Measurements from ENCODE around the gene IGLL1.
"Not testable (repeated sequence)": the region's sequence is repeated elsewhere in the genome, so short reads cannot be mapped to it uniquely, and the experiment has no call there.

The IGLL1 gene

DNA sequence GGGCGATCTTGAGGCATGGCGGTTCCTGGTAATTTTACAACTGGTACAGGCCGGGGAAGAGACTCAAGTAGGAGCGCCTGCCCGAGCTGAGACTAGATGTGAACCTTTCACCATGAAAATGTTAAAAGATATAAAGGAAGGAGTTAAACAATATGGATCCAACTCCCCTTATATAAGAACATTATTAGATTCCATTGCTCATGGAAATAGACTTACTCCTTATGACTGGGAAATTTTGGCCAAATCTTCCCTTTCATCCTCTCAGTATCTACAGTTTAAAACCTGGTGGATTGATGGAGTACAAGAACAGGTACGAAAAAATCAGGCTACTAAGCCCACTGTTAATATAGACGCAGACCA, 40.3 kb downstream of the IGLL1 start:
- not testable (repeated sequence) for DNase-seq

DNA sequence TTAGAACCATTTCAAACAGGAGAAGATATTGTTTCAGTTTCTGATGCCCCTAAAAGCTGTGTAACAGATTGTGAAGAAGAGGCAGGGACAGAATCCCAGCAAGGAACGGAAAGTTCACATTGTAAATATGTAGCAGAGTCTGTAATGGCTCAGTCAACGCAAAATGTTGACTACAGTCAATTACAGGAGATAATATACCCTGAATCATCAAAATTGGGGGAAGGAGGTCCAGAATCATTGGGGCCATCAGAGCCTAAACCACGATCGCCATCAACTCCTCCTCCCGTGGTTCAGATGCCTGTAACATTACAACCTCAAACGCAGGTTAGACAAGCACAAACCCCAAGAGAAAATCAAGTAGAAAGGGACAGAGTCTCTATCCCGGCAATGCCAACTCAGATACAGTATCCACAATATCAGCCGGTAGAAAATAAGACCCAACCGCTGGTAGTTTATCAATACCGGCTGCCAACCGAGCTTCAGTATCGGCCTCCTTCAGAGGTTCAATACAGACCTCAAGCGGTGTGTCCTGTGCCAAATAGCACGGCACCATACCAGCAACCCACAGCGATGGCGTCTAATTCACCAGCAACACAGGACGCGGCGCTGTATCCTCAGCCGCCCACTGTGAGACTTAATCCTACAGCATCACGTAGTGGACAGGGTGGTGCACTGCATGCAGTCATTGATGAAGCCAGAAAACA, 40.8 kb downstream of the IGLL1 start:
- peak; percentile 78 for DNase-seq

DNA sequence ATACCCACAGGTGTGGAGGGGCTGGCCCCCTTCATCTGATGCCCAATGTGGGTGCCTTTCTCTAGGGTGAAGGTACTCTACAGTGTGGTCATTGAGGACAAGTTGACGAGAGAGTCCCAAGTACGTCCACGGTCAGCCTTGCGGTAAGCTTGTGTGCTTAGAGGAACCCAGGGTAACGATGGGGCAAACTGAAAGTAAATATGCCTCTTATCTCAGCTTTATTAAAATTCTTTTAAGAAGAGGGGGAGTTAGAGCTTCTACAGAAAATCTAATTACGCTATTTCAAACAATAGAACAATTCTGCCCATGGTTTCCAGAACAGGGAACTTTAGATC, 41.4 kb downstream of the IGLL1 start:
- DNase-seq: not testable (repeated sequence)

DNA sequence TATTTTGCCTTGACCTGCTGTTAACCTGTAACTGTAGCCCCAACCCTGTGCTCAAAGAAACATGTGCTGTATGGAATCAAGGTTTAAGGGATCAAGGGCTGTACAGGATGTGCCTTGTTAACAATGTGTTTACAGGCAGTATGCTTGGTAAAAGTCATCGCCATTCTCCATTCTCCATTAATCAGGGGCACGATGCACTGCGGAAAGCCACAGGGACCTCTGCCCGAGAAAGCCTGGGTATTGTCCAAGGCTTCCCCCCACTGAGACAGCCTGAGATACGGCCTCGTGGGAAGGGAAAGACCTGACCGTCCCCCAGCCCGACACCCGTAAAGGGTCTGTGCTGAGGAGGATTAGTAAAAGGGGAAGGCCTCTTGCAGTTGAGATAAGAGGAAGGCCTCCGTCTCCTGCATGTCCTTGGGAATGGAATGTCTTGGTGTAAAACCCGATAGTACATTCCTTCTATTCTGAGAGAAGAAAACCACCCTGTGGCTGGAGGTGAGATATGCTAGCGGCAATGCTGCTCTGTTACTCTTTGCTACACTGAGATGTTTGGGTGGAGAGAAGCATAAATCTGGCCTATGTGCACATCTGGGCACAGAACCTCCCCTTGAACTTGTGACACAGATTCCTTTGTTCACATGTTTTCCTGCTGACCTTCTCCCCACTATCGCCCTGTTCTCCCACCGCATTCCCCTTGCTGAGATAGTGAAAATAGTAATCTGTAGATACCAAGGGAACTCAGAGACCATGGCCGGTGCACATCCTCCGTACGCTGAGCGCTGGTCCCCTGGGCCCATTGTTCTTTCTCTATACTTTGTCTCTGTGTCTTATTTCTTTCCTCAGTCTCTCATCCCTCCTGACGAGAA, 42.0 kb downstream of the IGLL1 start:
- DNase-seq: peak; percentile 26

GRCh38 chr22:23537416-23537815, 42.7 kb downstream of the IGLL1 start:
- peak; percentile 32 for DNase-seq

DNA sequence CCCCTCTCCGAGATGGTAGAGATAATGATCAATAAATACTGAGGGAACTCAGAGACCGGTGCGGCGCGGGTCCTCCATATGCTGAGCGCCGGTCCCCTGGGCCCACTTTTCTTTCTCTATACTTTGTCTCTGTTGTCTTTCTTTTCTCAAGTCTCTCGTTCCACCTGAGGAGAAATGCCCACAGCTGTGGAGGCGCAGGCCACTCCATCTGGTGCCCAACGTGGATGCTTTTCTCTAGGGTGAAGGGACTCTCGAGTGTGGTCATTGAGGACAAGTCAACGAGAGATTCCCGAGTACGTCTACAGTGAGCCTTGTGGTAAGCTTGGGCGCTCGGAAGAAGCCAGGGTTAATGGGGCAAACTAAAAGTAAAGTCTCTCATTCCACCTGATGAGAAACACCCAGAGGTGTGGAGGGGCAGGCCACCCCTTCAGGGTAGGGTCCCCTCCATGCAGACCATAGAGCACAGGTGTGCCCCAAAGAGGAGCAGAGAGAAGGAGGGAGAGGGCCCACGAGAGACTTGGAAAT, 43.2 kb downstream of the IGLL1 start:
- no peak for DNase-seq

- DNase-seq: not testable (repeated sequence)
Measured at GRCh38 chr22:23535790-23536661, 44.1 kb downstream of the IGLL1 start.

DNA sequence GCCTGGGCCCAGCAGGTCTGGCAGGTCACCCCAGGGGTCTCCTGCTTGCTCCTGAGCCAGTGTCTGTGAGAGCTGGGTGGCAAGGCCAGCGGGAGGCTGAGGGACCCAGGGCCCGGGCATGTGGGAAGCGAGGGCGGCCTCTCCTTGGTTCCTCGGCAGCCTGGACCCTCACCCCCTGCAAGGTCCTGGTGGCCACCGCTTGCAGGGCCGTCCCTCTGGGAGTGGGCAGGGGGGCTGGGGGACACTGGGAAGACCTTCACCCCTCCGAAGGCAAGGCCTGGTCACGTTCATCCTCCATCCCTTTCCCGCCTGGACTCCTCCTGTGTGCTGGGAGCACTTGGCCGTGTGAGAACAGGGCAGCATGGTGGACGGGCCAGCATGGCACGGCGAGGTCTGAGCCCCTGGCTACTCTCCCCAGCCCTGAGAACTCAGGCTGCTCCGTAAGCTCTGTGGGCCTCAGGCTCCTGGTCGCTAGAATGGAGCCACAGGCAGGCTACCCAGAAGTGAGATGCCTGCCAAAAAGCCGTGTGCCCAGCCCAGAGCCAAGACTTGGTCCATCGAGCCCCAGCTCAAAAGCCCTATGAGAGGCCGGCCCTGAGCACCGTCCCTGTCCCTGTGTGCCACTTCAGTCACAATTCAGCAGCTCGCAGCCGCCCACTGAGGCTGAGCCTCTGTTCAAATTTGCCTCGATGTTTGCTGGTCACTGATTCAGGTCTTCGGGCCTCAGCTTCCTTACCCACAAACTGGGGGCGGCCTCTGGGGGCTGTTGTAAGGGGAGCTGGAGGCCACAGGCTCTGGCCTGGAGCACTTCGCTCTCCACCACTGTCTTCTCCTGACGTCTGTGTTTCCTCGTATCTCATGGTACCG, 45.0 kb downstream of the IGLL1 start:
- DNase-seq: no peak

- no peak for DNase-seq
Measured at GRCh38 chr22:23534201-23534850, 45.8 kb downstream of the IGLL1 start.

DNA sequence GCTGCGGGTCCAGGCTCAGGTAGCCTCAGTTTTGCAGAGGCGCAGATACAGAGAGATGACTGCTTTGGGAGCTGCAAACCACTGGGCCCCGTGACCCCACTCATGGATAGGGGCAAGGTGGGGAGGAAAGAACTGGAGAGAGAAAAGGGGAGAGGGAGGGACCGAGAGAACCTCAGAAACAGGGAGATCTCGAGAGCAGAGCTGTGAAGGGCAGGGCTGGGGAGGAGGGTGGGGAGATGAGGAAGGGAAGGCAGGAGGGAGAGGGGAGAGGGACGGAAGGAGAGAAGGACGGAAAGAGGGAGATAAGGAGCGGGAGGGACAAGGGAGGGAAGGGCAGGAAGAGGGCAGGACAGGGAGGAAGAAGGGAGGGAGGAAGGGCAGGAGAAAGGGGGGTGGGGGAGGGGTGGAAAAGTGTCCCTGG, 46.3 kb downstream of the IGLL1 start:
- DNase-seq: no peak

- no peak for DNase-seq
Measured at GRCh38 chr22:23533328-23533762, 46.7 kb downstream of the IGLL1 start.

DNA sequence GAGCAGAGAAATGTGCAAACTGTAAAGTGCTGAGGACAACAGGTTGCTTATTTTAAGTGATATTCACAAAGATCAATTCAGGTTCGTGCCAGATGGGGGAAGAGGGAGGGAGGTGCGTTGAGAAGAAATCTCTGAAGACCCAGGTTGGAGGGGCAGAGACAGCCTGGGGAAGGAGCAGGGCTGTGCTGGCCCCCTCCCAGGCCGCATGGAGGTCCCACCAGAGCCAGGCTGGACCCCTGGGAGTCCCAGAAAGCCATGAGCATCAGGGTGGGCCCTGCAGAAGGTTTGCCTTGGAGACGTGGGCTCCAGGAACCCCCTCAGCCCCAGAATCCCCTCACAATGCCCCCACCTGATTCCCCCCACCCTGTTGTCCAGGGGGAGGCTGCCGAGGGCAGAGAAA, 47.4 kb downstream of the IGLL1 start:
- DNase-seq: no peak

GRCh38 chr22:23531966-23532705, 48.0 kb downstream of the IGLL1 start:
- no peak for DNase-seq

- no peak for DNase-seq
Measured at GRCh38 chr22:23531283-23531956, 48.7 kb downstream of the IGLL1 start.

GRCh38 chr22:23530766-23531282, 49.3 kb downstream of the IGLL1 start:
- DNase-seq: no peak

GRCh38 chr22:23530106-23530505, 50.0 kb downstream of the IGLL1 start:
- DNase-seq: no peak

- no peak for DNase-seq
Measured at GRCh38 chr22:23529166-23530103, 50.7 kb downstream of the IGLL1 start.

- no peak for DNase-seq
Measured at GRCh38 chr22:23527971-23528740, 51.9 kb downstream of the IGLL1 start.
